Chondrocyte (in vitro differentiated cells): ENCODE results near the gene ADAMTS15. TPM values are rescaled to one million over a fixed set of nuclear protein-coding genes. Genes with fewer than 3 reads are reported as not detected.
A peak's percentile ranks its signal among the peaks of the same experiment; 100 is the strongest.

ENCODE experiments used
- DNase-seq: peaks from one replicate; pipeline ENCODE4 v3.0.0; 2021; ENCODE audit warnings: mixed read lengths, low spot score
- H3K27ac Mint-ChIP-seq: one replicate; pipeline ENCODE4 v1.8.0; 2021; ENCODE audit warnings: mild to moderate bottlenecking, moderate library complexity, mixed read lengths; ENCODE audit not compliant: unreplicated experiment
- H3K27me3 Mint-ChIP-seq: 2 replicates; pipeline ENCODE4 v1.8.0; 2021; ENCODE audit warnings: low read depth, mixed read lengths
- H3K36me3 Mint-ChIP-seq: 2 replicates; pipeline ENCODE4 v1.8.0; 2021; ENCODE audit warnings: low read depth, mixed read lengths
- H3K4me1 Mint-ChIP-seq: 2 replicates; pipeline ENCODE4 v1.8.0; 2021; ENCODE audit warnings: low read depth, mild to moderate bottlenecking, mixed read lengths
- H3K4me3 Mint-ChIP-seq: one replicate; pipeline ENCODE4 v1.8.0; 2021; ENCODE audit warnings: mild to moderate bottlenecking, moderate library complexity, mixed read lengths; ENCODE audit not compliant: unreplicated experiment
- H3K9me3 Mint-ChIP-seq: 2 replicates; pipeline ENCODE4 v1.8.0; 2021; ENCODE audit warnings: low read depth, mixed read lengths
- CTCF ChIP-seq: fragments of 200-600 bp; sonication (generic); IDR thresholded peaks from 2 replicates; pipeline ENCODE4 v1.5.0; 2021; ENCODE audit warnings: antibody characterized with exemption, mild to moderate bottlenecking, moderate library complexity
- long read RNA-seq: library from polyadenylated mRNA; stranded (forward); transcript quantifications from one replicate; pipeline ENCODE4 v2.0.0, GENCODE V29; 2021
- total RNA-seq: library from RNA; stranded (reverse); gene quantifications from 3 replicates; pipeline ENCODE4 v1.2.1, GENCODE V29; 2021

Gene ADAMTS15
- 16.8 to 140 TPM (median 136 TPM) in 3 replicates for total RNA-seq
- long read RNA-seq, partial matches to known transcripts: 16 of 17 reads
- long read RNA-seq, other reads (novel, unspliced or antisense): 1 of 17 reads

GRCh38 chr11:130448416-130449309, at the start of gene ADAMTS15:
ADAMTS15 (plus strand) TSS chr11:130448645; CDS start chr11:130448974, 329 bp downstream.
- peak within 1 kb of the TSS; percentile 99 for H3K4me3 Mint-ChIP-seq
- peak; percentile 8 for TF ChIP-seq CTCF
- H3K4me1 Mint-ChIP-seq: peaks cover 41% of the 10 kb centered on the region
- H3K9me3 Mint-ChIP-seq: no peaks in the 10 kb centered on the region
- no peaks in the 10 kb centered on the region for H3K27me3 Mint-ChIP-seq
- H3K27ac Mint-ChIP-seq: peak within 1 kb of the TSS; percentile 97
- H3K36me3 Mint-ChIP-seq: peaks cover 14% of the 10 kb centered on the region
- no peak for DNase-seq

- TF ChIP-seq CTCF: no peak
- DNase-seq: no peak
- H3K4me3 Mint-ChIP-seq: no peak overlapping the region
- H3K4me1 Mint-ChIP-seq: peaks cover 38% of the 10 kb centered on the region
- H3K9me3 Mint-ChIP-seq: no peaks in the 10 kb centered on the region
- no peaks in the 10 kb centered on the region for H3K36me3 Mint-ChIP-seq
- H3K27me3 Mint-ChIP-seq: peaks cover 29% of the 10 kb centered on the region
- H3K27ac Mint-ChIP-seq: no peak overlapping the region
Observed at GRCh38 chr11:130399196-130399595, 49.2 kb upstream of the ADAMTS15 start.

- H3K4me1 Mint-ChIP-seq: peaks cover 38% of the 10 kb centered on the region
- no peaks in the 10 kb centered on the region for H3K36me3 Mint-ChIP-seq
- H3K4me3 Mint-ChIP-seq: no peak overlapping the region
- no peak for TF ChIP-seq CTCF
- H3K27ac Mint-ChIP-seq: peak overlapping the region; percentile 78
- DNase-seq: no peak
- H3K9me3 Mint-ChIP-seq: no peaks in the 10 kb centered on the region
- peaks cover 17% of the 10 kb centered on the region for H3K27me3 Mint-ChIP-seq
Observed at GRCh38 chr11:130400781-130401483, 47.5 kb upstream of the ADAMTS15 start.

GRCh38 chr11:130402570-130402969, 45.9 kb upstream of the ADAMTS15 start:
- Mint-ChIP-seq H3K9me3 (no peaks in the 10 kb centered on the region), H3K4me1 (peaks cover 38% of the 10 kb centered on the region), H3K27me3 (peaks cover 11% of the 10 kb centered on the region), H3K4me3 (no peak overlapping the region), H3K27ac (peak overlapping the region; percentile 12), H3K36me3 (no peaks in the 10 kb centered on the region)
- DNase-seq: no peak
- TF ChIP-seq CTCF: no peak

- no peak for DNase-seq
- Mint-ChIP-seq H3K36me3 (no peaks in the 10 kb centered on the region), H3K4me1 (peaks cover 44% of the 10 kb centered on the region), H3K27me3 (peaks cover 9% of the 10 kb centered on the region), H3K27ac (peak overlapping the region; percentile 91), H3K4me3 (no peak overlapping the region), H3K9me3 (no peaks in the 10 kb centered on the region)
- TF ChIP-seq CTCF: no peak
Observed at GRCh38 chr11:130403271-130403804, 45.1 kb upstream of the ADAMTS15 start.
